Small intestine (tissue), 7 donors: ENCODE results near the gene AP3B1. TPM values are rescaled to one million over a fixed set of nuclear protein-coding genes. Genes with fewer than 3 reads are reported as not detected.

ENCODE experiments used
- DNase-seq, 2 donors: peaks; one replicate each; pipeline versions ENCODE4 v3.0.0 to v3.0.0-alpha.2; 2013
- FAIRE-seq: peaks from 2 replicates; lab custom pipeline; 2012; peaks lifted over from hg19 to GRCh38; lab: Jason Lieb, UNC
- H3K27ac ChIP-seq, 3 donors: one replicate each; pipeline ENCODE4 v1.5.1; 2013; ENCODE audit warnings: low read length in 2 of 3, mild to moderate bottlenecking in 2 of 3, control low read depth in 1 of 3, inconsistent platforms in 1 of 3, low read depth in 1 of 3, moderate library complexity in 1 of 3
- H3K27me3 ChIP-seq, 3 donors: one replicate each; pipeline ENCODE4 v1.6.1; 2013; ENCODE audit warnings: low read length in 3 of 3, inconsistent platforms in 1 of 3; ENCODE audit not compliant: control insufficient read depth in 3 of 3, insufficient read depth in 3 of 3
- H3K36me3 ChIP-seq, 3 donors: one replicate each; pipeline ENCODE4 v1.6.1; 2013; ENCODE audit warnings: low read length in 3 of 3, inconsistent platforms in 1 of 3, low read depth in 1 of 3, mild to moderate bottlenecking in 1 of 3, moderate library complexity in 1 of 3; ENCODE audit not compliant: control insufficient read depth in 3 of 3, insufficient read depth in 2 of 3
- H3K4me1 ChIP-seq, 3 donors: one replicate each; pipeline ENCODE4 v1.6.1; 2013; ENCODE audit warnings: low read length in 2 of 3, inconsistent platforms in 1 of 3, low read depth in 1 of 3, mild to moderate bottlenecking in 1 of 3, moderate library complexity in 1 of 3; ENCODE audit not compliant: control insufficient read depth in 3 of 3, insufficient read depth in 2 of 3
- H3K4me3 ChIP-seq, 3 donors: one replicate each; pipeline ENCODE4 v1.5.1; 2013; ENCODE audit warnings: low read length in 3 of 3, control low read depth in 1 of 3, inconsistent platforms in 1 of 3, low read depth in 1 of 3, mild to moderate bottlenecking in 1 of 3, moderate library complexity in 1 of 3
- H3K9me3 ChIP-seq, 2 donors: one replicate each; pipeline ENCODE4 v1.6.1; 2013; ENCODE audit warnings: low read depth in 1 of 2, low read length in 1 of 2; ENCODE audit not compliant: control insufficient read depth in 2 of 2, insufficient read depth in 1 of 2
- WGBS, 3 donors: extraction: QIAGEN DNeasy Blood & Tissue Kit; methylation state at CpG; one replicate each; pipeline ENCODE4 v1.1.7; 2013; 5-methylcytosine and 5-hydroxymethylcytosine counted together
- polyA plus RNA-seq, 4 donors: library from polyadenylated mRNA; stranded (reverse) in 3 of 4; unstranded in 1 of 4; fragments of 200-250 nt in 3 of 4; fragments of 120-200 nt in 1 of 4; gene quantifications; one replicate each; pipeline versions ENCODE4 v1.2.1 to v1.2.3, GENCODE V29; 2013
- donor health status: healthy with polysubstance abuse.
- donor health status: control.
- donor health status: control.
- donor health status: Bipolar disorder and iron deficiency.
- donor health status: healthy.

Gene AP3B1
- polyA plus RNA-seq, 4 donors = 22.6 to 38.0 (median 30.6) TPM

- no peak overlapping the region for H3K27ac ChIP-seq
- H3K9me3 ChIP-seq = no peaks in the 10 kb centered on the region
- no peaks in the 10 kb centered on the region for H3K4me1 ChIP-seq
- no peaks in the 10 kb centered on the region for H3K36me3 ChIP-seq
- 72 to 91% (median 79%) methylated on average over 3 of the region's 3 CpGs for WGBS, 3 donors
- H3K4me3 ChIP-seq = no peak overlapping the region
- no peak for DNase-seq
- no peak for FAIRE-seq
- no peaks in the 10 kb centered on the region for H3K27me3 ChIP-seq
These were observed 287.3 kb downstream of the AP3B1 start for GRCh38 chr5:78007233-78007632.

GRCh38 chr5:78006449-78006848, 288.0 kb downstream of the AP3B1 start:
- no peak for FAIRE-seq
- DNase-seq = no peak
- no peaks in the 10 kb centered on the region for H3K27me3 ChIP-seq
- H3K4me3 ChIP-seq = no peak overlapping the region
- no peaks in the 10 kb centered on the region for H3K36me3 ChIP-seq
- 96 to 97% (median 97%) methylated on average over 7 of the region's 7 CpGs for WGBS, 3 donors
- no peaks in the 10 kb centered on the region for H3K4me1 ChIP-seq
- no peaks in the 10 kb centered on the region for H3K9me3 ChIP-seq
- H3K27ac ChIP-seq = no peak overlapping the region

GRCh38 chr5:78005021-78005785, 289.3 kb downstream of the AP3B1 start:
- WGBS, 3 donors = 77 to 86% (median 77%) methylated on average over 5 of the region's 5 CpGs
- H3K36me3 ChIP-seq = peaks cover 0 to 2% (median 0%) of the 10 kb centered on the region in 3 donors
- no peaks in the 10 kb centered on the region for H3K27me3 ChIP-seq
- no peak for FAIRE-seq
- H3K4me1 ChIP-seq = no peaks in the 10 kb centered on the region
- H3K4me3 ChIP-seq = no peak overlapping the region
- no peak for DNase-seq
- H3K27ac ChIP-seq = no peak overlapping the region
- no peaks in the 10 kb centered on the region for H3K9me3 ChIP-seq

- H3K27me3 ChIP-seq = no peaks in the 10 kb centered on the region
- DNase-seq = no peak
- FAIRE-seq = no peak
- no peak overlapping the region for H3K4me3 ChIP-seq
- H3K4me1 ChIP-seq = no peaks in the 10 kb centered on the region
- H3K9me3 ChIP-seq = no peaks in the 10 kb centered on the region
- peaks cover 0 to 6% (median 0%) of the 10 kb centered on the region in 3 donors for H3K36me3 ChIP-seq
- WGBS, 3 donors = 85 to 97% (median 85%) methylated on average over 1 of the region's 1 CpG
- H3K27ac ChIP-seq = no peak overlapping the region
These were observed 289.9 kb downstream of the AP3B1 start for GRCh38 chr5:78004559-78004958.

- Histone ChIP-seq H3K4me1 (no peaks in the 10 kb centered on the region), H3K4me3 (no peak overlapping the region), H3K27ac (no peak overlapping the region), H3K27me3 (no peaks in the 10 kb centered on the region), H3K9me3 (no peaks in the 10 kb centered on the region), H3K36me3 (peaks cover 0 to 9% (median 0%) of the 10 kb centered on the region in 3 donors)
- FAIRE-seq (no peak), DNase-seq (no peak)
- 94 to 97% (median 95%) methylated on average over 7 of the region's 7 CpGs for WGBS, 3 donors
These were observed 290.6 kb downstream of the AP3B1 start for GRCh38 chr5:78003919-78004318.

GRCh38 chr5:78003450-78003849, 291.0 kb downstream of the AP3B1 start:
- FAIRE-seq (no peak), DNase-seq (no peak)
- Histone ChIP-seq H3K4me1 (no peaks in the 10 kb centered on the region), H3K36me3 (peaks cover 0 to 12% (median 0%) of the 10 kb centered on the region in 3 donors), H3K27ac (no peak overlapping the region), H3K27me3 (no peaks in the 10 kb centered on the region), H3K9me3 (no peaks in the 10 kb centered on the region), H3K4me3 (no peak overlapping the region)
- WGBS, 3 donors = 87 to 95% (median 92%) methylated on average over 5 of the region's 5 CpGs

GRCh38 chr5:78002690-78003089, 291.8 kb downstream of the AP3B1 start:
- Histone ChIP-seq H3K27ac (no peak overlapping the region), H3K4me3 (no peak overlapping the region), H3K4me1 (no peaks in the 10 kb centered on the region), H3K36me3 (peaks cover 0 to 14% (median 0%) of the 10 kb centered on the region in 3 donors), H3K27me3 (no peaks in the 10 kb centered on the region), H3K9me3 (no peaks in the 10 kb centered on the region)
- 23 to 84% (median 37%) methylated on average over 1 of the region's 1 CpG for WGBS, 3 donors
- FAIRE-seq = no peak
- no peak for DNase-seq

GRCh38 chr5:78001197-78001596, 293.3 kb downstream of the AP3B1 start:
- WGBS, 3 donors = 90 to 95% (median 91%) methylated on average over 7 of the region's 7 CpGs
- Histone ChIP-seq H3K9me3 (no peaks in the 10 kb centered on the region), H3K4me1 (no peaks in the 10 kb centered on the region), H3K27ac (no peak overlapping the region), H3K4me3 (no peak overlapping the region), H3K27me3 (no peaks in the 10 kb centered on the region), H3K36me3 (peaks cover 0 to 15% (median 0%) of the 10 kb centered on the region in 3 donors)
- no peak for FAIRE-seq
- DNase-seq = no peak
